UCSD-AML1 (cell line): ENCODE measurements around the gene AKAP6.

Experiments
- DNase-seq: peaks from one replicate; lab custom pipeline; 2025; ENCODE audit not compliant: unreplicated experiment; lab: John Stamatoyannopoulos, UW

Gene AKAP6

DNA sequence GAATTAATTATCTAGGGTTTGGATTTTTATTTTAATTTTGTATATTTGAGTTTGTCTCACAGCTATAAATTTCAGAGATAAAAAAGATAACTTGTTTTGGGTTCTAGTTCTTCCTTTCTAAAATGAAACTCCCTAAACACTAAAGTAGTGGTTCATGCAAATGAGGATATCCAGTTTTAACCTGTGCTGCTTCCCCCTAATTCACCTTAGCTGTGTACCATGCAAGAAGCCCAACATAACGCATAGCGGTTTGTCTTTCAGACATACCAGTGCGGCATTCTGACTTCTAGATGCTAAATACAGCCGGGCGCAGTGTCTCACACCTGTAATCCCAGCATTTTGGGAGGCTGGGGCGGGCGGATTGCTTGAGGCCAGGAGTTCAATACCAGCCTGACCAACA lies 320.9 kb downstream of the AKAP6 start:
- DNase-seq: no peak

DNA sequence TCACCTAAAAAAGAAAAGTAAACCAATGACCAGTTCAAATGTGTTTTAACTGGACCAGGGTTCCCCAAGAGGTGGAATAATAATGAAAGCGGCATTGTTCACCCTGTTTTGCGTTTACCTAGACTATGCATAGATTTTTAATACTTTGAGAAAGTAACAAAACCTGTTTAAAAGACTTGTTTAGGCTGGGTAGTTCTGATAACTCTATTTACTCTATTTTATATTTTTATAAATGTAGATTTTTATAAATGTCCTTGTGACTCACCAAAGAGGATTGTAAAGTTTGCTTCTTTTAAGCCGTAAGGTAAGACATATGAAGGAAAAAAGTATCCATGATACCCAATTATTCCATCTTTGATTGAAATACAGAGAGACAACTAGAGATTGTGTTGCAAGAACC lies 321.6 kb downstream of the AKAP6 start:
- DNase-seq: no peak

DNA sequence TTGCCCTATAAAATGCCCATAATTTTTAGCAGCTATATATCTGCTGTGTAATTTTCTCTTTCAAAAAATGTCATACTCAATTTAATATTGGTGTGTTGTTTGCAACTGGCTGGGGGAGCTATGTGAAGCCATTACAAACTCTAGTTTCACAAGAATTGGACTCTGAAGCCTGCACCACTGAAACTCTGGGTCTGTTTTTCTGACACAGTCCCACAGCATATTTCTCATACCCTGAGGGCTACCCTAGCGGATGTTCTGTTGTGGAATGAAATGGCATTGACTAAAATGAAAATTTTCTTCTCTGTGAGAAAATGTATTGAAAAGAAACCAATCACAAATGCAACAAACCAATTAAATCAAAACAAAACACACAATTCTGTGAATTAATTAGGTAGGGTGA lies 325.0 kb downstream of the AKAP6 start:
- no peak for DNase-seq

DNA sequence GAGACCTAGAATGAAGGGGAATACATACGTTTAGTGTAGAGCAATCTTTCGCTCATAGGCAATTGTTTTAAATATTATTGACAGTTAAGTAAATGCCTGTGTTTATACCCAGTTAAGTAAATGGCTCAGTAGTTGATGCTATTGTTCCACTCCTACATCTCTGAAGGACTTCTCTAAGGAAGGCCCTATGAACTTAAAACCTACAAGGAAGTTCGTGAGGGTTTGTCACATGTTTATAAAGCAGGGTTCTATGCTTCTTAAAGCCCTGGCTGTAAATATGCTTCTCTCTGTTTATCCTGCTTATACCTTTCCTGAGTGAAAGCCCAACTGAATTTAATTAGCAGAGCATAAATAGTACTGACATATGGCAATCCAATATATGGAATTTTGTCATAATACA lies 327.5 kb downstream of the AKAP6 start:
- DNase-seq: no peak

DNA sequence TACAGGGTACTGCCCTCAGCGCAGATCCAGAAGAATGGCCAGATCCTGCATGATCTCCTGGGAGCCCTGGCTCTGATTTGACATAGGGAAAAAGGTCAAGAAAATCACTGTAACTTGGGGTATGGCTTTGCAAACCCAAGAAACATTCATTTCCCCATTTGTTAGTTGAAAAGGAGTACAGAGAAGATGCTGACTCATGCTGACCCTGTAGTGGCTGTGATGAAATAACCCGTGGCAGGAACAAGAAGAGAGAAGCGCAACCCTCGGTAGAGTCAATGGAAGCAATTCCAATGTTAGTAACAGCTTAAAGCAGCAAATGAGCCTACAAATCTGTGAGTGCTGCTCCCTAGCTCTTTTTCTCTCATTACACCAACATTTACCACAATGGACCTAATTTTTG lies 328.0 kb downstream of the AKAP6 start:
- no peak for DNase-seq

DNA sequence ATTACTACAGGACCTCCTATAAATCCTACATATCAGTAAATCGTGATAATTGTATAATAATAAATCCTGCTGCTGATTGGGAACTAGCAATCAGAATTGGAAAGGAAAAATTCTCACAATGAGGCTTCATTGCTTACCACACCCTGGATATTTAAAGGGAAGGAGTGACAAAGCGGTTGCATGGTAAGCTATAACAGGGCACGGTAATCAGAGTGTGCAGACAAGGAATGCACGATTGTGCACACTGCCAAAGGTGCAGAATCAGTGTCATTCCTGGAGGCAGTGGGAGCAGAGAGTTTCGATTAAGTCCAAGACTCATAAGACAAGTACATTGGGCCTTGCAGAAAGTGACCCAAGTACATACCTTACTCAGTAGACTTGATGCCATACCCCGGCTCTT lies 332.1 kb downstream of the AKAP6 start:
- DNase-seq: no peak

DNA sequence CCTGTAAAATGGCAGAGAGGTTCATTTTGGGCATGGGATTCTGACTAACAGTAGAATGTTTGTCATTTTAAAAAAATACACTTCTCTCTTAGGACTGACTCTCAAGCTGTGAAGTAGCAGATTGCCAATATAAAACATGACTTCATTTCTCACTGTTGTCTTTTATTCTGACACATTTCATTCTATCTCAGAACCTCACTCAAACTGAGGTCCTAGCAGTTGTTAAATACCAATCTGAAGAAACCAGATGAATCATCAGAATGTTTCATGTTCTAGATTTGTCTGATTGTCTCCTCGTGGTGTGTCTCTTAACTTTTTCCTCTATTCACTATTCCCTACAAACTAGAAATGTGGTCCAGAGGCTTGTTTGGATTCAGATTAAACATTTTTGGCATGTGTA lies 333.1 kb downstream of the AKAP6 start:
- DNase-seq: no peak

DNA sequence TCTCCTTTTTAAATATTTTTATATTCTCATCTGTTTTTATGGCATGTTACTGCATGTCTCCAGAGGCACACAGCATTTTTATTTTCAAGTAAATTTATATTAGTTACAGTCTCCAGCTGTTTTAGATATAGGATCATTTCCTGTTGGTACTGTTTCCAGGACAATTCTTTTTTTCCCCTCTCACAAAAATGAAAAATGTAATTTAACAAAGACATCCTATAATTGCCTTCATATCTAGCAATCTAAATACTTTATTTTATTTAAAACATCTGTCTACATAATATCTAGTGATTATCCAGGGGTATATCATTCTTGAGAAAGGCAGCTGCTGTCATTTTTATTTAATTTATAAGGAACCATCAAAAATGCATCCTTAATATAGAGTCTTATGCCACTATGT lies 337.2 kb downstream of the AKAP6 start:
- no peak for DNase-seq

DNA sequence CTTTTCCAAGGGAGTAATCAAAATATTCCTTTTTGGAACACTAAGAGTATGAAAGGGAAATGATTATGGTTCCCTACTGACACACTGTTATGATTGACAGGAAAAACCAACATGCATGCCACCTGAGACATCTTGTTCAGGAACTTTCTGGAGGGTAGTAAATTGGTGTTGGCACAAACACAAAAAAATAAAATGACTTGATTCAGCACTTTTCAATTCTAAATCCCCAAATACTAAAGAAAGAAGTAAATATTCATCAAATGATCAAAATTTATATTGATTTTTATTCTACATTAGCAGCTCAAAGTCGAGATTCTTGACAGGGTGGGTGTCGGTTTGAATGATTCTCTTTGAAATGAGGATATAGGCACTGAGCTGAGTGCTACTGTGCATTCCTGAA lies 338.2 kb downstream of the AKAP6 start:
- no peak for DNase-seq

DNA sequence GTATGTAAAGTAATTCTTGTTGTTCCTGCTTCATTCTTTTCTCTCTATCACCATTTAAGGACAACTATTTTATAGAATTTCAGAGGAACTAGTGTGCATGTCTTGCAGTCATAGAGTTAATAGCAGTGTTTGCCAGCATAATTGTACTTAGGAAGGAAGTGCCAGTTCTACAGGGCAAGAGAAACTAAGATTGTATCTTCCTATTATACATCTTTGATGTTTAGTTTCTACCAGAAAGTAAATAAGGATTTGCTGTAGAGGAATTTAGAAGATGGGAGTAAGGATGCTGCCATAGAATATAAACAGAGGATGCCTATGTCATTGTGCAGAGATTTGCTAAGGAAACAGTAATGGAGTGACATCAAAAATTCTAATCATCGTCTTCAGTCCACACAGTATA lies 338.7 kb downstream of the AKAP6 start:
- no peak for DNase-seq

DNA sequence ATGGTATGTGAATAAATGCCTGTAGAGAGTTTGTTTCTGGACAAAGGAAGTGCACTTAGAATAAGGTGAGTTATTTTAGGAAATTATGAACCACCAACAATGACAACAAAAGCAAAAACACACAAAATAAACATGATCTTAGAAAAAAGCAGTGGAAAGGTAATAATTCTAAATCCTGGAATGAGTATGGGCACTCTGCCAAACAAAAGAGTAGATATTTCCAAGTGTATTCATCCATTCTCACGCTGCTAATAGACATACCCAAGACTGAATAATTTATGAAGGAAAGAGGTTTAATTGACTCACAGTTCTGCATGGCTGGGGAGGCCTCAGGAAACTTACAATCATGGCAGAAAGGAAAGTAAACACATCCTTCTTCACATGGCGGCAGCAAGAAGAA lies 340.3 kb downstream of the AKAP6 start:
- DNase-seq: no peak

DNA sequence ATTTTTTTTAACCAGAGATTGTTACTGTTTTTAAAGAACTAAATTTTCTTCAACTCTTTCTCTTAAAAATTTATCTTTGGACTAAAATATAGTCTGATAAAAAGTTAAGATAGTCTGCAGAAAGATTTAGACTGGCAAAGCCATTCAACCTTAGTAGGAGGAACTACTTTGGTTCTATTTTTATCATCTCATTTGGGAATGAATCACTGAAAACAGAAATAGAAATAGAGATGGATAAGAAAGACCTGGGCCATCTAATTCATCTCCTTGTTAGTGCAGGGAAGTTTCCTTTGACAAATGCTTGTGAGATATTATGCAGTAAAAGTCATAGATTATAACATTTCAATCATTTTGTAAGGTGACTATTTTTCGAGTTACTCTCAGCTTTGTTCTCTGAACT lies 346.3 kb downstream of the AKAP6 start:
- DNase-seq: no peak

DNA sequence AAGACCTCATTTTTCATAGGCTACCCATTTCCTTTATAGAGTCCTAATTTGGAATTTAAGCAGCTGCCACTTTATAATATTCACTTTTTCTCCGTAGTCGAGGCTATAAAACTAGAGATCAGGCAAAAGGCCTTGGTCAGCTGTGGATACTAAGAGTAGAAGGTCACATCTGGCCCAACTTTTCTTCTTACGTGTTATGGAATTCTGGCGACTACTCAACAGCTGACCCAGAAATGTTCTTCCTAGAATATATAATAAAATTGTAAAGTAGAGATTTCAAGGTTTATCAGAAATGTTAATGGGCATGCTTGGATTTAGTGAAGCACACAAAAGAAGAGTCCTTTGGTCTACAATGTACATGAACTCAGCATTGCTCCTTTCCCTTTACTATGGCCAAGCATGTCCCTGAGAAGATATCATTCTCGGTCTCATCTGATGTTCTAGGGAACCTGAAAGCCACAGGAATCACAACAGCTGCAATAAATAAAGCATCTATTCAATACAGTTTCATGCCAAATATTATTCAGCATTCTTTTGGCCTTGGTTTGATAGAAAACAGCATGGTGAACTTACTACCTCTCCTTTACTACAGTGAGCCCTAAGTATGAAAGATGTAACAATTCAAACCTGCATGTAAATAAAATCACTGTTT lies 348.2 kb downstream of the AKAP6 start:
- DNase-seq: no peak

DNA sequence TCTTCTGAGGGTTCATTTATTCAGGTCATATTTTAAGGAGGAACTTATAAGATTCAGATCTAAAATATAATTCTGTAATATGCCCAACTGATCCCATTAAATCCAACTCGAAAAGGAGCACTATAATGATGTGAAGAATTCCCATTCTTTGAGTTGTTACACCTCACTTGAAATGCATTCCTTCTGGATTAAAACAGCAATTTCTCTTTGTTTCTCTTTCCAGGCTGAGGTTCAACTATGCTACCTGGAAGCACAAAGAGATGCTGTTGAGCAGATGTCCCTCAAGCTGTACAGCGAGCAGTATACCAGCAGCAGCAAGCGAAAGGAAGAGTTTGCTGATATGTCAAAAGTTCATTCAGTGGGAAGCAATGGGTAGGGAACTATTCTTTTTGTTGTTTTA lies 349.0 kb downstream of the AKAP6 start:
- DNase-seq: no peak

DNA sequence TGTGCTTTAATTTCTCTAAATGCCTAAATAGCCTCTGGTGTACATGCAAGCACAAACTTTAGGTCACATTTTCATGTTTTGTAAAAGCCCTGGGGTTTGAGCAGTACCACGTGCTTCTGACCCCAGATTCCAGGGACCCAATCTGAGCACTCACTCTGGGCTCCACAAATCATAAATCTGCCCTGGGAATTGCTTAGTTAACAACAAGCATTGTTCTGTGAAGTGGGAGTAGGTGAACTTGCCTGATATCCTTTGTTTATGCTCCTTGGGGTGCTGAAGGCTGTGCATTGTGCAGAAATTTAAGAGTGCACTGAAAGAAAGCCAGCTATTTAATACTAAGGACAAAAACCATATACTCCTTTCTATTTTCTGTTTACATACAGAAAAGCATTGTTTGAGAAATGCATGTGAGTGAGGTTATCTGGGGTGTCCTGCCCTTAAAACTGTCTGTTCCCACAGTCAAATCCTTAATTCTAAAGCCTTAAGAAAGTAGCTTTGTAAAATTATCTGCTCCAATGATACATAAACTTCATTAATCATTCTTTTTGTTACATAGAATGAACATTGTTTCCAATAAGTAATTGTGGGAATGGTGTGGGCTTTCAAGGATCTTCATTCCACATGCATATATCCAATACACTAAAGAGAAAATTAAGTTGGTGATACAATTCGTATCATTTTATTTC lies 351.0 kb downstream of the AKAP6 start:
- DNase-seq: no peak

DNA sequence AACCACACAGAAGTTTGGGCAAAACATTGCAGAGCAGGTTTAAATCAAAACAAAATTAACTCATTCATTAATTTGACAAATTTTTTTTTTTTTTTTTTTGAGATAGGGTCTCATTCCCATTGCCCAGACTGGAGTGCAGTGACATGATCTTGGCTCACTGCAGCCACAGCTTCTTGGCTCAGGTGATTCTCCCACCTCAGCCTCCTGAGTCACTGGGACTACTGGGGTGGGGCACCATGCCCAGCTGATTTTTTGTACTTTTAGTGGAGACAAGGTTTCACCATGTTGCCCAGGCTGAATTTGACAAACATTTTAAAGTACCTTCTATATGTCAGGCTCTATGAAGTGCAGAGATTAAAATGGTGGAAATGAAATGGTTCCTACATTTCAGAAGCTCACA lies 352.5 kb downstream of the AKAP6 start:
- no peak for DNase-seq

DNA sequence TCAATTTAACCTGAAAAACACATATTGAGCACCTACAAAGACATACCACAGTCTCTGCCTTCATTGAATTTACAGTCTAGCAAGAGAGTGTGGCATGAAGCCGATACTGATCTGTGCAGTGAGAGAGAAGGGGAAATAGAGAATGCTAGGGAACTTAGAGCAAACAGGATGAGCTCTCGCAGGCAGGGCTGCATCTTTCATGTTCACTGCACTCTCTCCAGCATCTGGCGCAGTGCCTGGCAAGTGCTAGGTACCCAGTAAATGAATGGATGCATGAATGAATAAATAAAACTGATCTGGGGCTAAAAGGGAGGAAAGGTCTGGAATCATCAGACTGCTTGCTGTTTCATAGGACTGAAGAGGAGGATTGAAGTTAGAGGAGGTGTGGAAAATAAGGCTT lies 353.1 kb downstream of the AKAP6 start:
- no peak for DNase-seq

DNA sequence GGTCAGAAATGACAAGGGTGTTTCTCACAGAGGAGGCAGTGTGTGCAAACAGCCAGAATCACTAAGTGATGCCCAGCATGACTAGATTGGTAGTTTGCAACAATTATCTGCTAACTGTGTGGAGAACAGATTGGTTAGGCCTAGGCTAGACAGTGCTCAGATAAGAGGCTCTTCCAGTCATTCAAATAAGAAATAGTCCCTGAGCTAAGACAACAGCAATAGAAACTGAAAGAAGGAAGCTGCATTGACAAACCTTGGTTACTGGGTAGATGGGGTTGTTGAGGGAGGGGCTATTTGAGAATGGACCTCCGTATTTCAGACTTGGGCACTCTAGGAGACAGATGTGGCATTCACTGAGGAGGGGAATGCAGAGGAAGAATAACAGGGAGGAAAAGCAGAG lies 354.6 kb downstream of the AKAP6 start:
- no peak for DNase-seq

DNA sequence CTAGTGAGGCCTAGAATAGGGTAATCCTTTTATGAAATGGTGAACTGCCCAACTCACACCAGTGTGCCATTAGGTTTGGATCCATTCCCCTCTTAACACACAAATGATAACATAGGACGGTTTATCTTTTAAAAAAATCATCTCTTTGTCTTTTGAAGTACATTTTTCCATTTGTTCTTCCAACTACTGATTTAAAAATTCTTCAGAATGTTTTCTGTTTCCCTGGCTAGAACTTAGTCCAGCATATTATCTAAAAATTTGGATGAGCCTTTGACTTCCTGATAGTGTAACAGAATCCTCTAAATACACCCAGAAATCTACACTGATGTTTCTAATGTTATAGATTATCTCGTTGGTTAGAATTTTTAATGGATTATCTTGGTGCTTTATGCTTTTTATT lies 359.8 kb downstream of the AKAP6 start:
- no peak for DNase-seq

DNA sequence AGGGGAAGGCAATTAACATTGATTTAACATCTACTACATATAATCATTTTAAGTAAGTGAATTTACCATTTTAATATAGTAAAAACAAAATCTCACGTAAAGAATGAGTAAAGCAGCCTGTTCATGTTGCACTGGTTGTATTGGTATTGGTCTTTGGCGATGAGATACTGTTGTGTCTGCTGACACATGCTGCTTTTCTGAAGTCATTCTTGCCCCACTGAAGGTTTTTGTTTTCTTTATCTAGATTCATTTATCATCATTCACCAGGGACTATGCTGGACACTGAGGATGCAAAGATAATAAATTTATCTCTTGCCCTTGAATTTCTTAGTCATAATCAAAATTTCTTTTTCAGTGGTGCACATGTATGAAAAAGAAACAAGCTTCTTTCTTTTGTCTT lies 363.3 kb downstream of the AKAP6 start:
- DNase-seq: no peak

DNA sequence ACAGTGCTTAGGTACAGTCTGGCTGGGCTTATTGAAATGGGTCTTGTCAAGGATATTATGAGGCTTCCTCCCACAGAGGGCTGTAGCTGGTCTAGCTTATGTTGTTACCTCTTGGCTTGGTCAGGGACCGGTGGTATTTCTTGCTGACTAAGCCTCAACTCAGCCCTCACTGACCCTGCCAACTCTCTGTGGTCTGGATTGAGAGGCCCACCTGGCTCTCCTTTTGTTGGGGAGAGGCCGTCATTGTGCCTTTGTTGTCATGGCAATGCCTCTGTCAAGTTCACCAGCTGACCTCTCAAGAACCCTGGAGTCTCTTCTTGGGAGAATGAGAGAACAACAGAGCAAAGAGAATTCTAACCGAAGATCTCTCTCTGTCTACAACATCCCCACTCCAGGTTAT lies 364.0 kb downstream of the AKAP6 start:
- no peak for DNase-seq

DNA sequence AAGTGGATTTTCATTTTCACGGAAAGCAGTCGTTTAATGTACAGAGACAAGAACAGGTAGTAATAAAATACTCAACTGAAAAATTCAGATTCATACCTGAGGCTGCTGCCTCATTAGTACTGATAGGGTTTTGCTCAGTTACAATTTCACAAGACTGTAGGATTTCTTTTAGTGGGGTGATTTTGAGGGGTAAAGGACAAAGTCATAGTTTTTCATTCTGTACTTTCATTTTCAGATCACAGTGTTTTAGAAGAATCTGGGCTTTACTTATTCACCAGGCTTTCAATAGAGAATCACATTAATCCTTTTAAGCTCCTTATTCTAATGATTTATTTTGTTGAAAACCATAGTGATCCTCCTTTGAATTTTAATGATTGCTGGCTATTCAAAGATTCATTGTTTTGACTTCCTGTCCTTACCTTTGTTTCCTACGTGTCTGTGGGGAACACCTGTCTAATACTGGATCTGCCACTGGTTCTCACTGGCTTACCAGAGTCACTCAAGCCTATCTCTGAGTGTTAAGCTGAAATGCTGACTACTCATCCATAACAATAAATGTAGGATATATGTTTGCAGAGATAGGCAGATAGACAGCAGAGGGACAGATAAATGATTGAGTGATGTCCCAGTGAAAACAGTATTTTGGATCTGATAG lies 365.8 kb downstream of the AKAP6 start:
- DNase-seq: no peak
